ENCODE measurements around the gene PTH1R.

DNA sequence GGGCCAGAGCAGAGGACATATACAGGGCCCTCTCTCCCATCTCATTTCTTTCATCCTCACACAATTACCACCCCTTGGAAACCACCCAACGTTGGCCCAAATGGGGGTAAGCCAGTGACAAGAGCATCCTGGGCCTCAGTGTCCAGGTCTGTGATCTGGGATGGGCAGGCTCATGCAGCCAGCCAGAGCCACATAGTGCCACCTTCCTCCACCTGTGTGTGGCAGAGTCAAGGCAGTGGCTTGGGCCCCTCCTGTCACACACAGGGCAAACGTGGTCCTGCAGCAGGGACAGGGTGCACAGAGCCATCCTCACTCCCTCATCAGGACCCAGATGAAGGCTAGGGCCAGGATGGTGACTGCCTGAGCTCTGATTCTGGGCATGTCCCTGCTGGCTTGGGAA is 12.0 kb upstream of the PTH1R start:
- no peak for TF ChIP-seq CTCF (IDR thresholded peaks at IDR 0.05)
- TF ChIP-seq POLR2AphosphoS5 (IDR thresholded peaks at IDR 0.05; ENCODE audit: low read depth, low read length): no peak
- no peak for TF ChIP-seq MAX (IDR thresholded peaks at IDR 0.05; ENCODE audit: low read depth)
- TF ChIP-seq, protein P1, sequence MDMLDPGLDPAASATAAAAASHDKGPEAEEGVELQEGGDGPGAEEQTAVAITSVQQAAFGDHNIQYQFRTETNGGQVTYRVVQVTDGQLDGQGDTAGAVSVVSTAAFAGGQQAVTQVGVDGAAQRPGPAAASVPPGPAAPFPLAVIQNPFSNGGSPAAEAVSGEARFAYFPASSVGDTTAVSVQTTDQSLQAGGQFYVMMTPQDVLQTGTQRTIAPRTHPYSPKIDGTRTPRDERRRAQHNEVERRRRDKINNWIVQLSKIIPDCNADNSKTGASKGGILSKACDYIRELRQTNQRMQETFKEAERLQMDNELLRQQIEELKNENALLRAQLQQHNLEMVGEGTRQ (IDR thresholded peaks at IDR 0.05; ENCODE audit: borderline replicate concordance, low read depth, low read length): no peak
- no peak for TF ChIP-seq TEAD4 (IDR thresholded peaks at IDR 0.05; ENCODE audit: borderline replicate concordance, insufficient read depth)
- TF ChIP-seq RAD21 (IDR thresholded peaks at IDR 0.05; ENCODE audit: low read length): no peak

All from SK-N-SH (cell line).